ENCODE results near the gene LGALS3.

LGALS3 gene

GRCh38 chr14:55126034-55126433 is 3.0 kb upstream of the LGALS3 start:
- H3K36me3 ChIP-seq (ENCODE audit: control insufficient read depth, low read depth, low read length), result no peaks in the 10 kb centered on the region
- no peaks in the 10 kb centered on the region for H3K9me3 ChIP-seq (ENCODE audit: control insufficient read depth, low read depth, low read length)
- peaks cover 4% of the 10 kb centered on the region for H3K4me1 ChIP-seq (ENCODE audit: control insufficient read depth, low read depth, low read length)
- peaks cover 39% of the 10 kb centered on the region for H3K27me3 ChIP-seq (ENCODE audit: control insufficient read depth, insufficient read depth, low read length)
- no peak overlapping the region for H3K9ac ChIP-seq (ENCODE audit: low read length)
- no peak overlapping the region for H3K27ac ChIP-seq (ENCODE audit: low read length)
- H3K4me3 ChIP-seq (ENCODE audit: low read length), result no peak overlapping the region

GRCh38 chr14:55126932-55127459 is 2.1 kb upstream of the LGALS3 start:
- Histone ChIP-seq H3K4me1 (ENCODE audit: control insufficient read depth, low read depth, low read length) (peaks cover 4% of the 10 kb centered on the region), H3K27ac (ENCODE audit: low read length) (no peak overlapping the region), H3K9me3 (ENCODE audit: control insufficient read depth, low read depth, low read length) (no peaks in the 10 kb centered on the region)

GRCh38 chr14:55127460-55127951 is 1.5 kb upstream of the LGALS3 start:
- Histone ChIP-seq H3K9me3 (ENCODE audit: control insufficient read depth, low read depth, low read length) (no peaks in the 10 kb centered on the region), H3K4me1 (ENCODE audit: control insufficient read depth, low read depth, low read length) (peaks cover 4% of the 10 kb centered on the region), H3K27ac (ENCODE audit: low read length) (no peak overlapping the region), H3K9ac (ENCODE audit: low read length) (no peak overlapping the region), H3K4me3 (ENCODE audit: low read length) (no peak overlapping the region), H3K27me3 (ENCODE audit: control insufficient read depth, insufficient read depth, low read length) (peaks cover 52% of the 10 kb centered on the region), H3K36me3 (ENCODE audit: control insufficient read depth, low read depth, low read length) (no peaks in the 10 kb centered on the region)

More at GRCh38 chr14:55126932-55127459, 2.1 kb upstream of the LGALS3 start:
- Histone ChIP-seq H3K4me3 (ENCODE audit: low read length) (no peak overlapping the region), H3K27me3 (ENCODE audit: control insufficient read depth, insufficient read depth, low read length) (peaks cover 49% of the 10 kb centered on the region), H3K9ac (ENCODE audit: low read length) (no peak overlapping the region), H3K36me3 (ENCODE audit: control insufficient read depth, low read depth, low read length) (no peaks in the 10 kb centered on the region)

GRCh38 chr14:55128386-55129085 is 516 bp upstream of the LGALS3 start:
- no peak overlapping the region for H3K9ac ChIP-seq (ENCODE audit: low read length)
- no peaks in the 10 kb centered on the region for H3K9me3 ChIP-seq (ENCODE audit: control insufficient read depth, low read depth, low read length)
- peaks cover 52% of the 10 kb centered on the region for H3K27me3 ChIP-seq (ENCODE audit: control insufficient read depth, insufficient read depth, low read length)

GRCh38 chr14:55129428-55130195 is 560 bp downstream of the LGALS3 start:
- H3K4me1 ChIP-seq (ENCODE audit: control insufficient read depth, low read depth, low read length), result peaks cover 4% of the 10 kb centered on the region
- peaks cover 52% of the 10 kb centered on the region for H3K27me3 ChIP-seq (ENCODE audit: control insufficient read depth, insufficient read depth, low read length)
- H3K9ac ChIP-seq (ENCODE audit: low read length), result peak overlapping the region; percentile 38
- H3K9me3 ChIP-seq (ENCODE audit: control insufficient read depth, low read depth, low read length), result no peaks in the 10 kb centered on the region
- no peak overlapping the region for H3K27ac ChIP-seq (ENCODE audit: low read length)
- H3K36me3 ChIP-seq (ENCODE audit: control insufficient read depth, low read depth, low read length), result no peaks in the 10 kb centered on the region
- H3K4me3 ChIP-seq (ENCODE audit: low read length), result peak overlapping the region; percentile 68

More at GRCh38 chr14:55128386-55129085, 516 bp upstream of the LGALS3 start:
- no peak overlapping the region for H3K27ac ChIP-seq (ENCODE audit: low read length)
- peak overlapping the region; percentile 68 for H3K4me3 ChIP-seq (ENCODE audit: low read length)
- H3K4me1 ChIP-seq (ENCODE audit: control insufficient read depth, low read depth, low read length), result peaks cover 4% of the 10 kb centered on the region
- H3K36me3 ChIP-seq (ENCODE audit: control insufficient read depth, low read depth, low read length), result no peaks in the 10 kb centered on the region

- Histone ChIP-seq H3K27ac (ENCODE audit: low read length) (no peak overlapping the region), H3K27me3 (ENCODE audit: control insufficient read depth, insufficient read depth, low read length) (peaks cover 52% of the 10 kb centered on the region)
Observed at GRCh38 chr14:55130196-55130550, 1.1 kb downstream of the LGALS3 start.

GRCh38 chr14:55131370-55132137 is 2.5 kb downstream of the LGALS3 start:
- no peaks in the 10 kb centered on the region for H3K9me3 ChIP-seq (ENCODE audit: control insufficient read depth, low read depth, low read length)
- H3K27me3 ChIP-seq (ENCODE audit: control insufficient read depth, insufficient read depth, low read length), result peaks cover 52% of the 10 kb centered on the region
- no peak overlapping the region for H3K9ac ChIP-seq (ENCODE audit: low read length)
- no peaks in the 10 kb centered on the region for H3K36me3 ChIP-seq (ENCODE audit: control insufficient read depth, low read depth, low read length)
- peaks cover 4% of the 10 kb centered on the region for H3K4me1 ChIP-seq (ENCODE audit: control insufficient read depth, low read depth, low read length)
- no peak overlapping the region for H3K4me3 ChIP-seq (ENCODE audit: low read length)
- no peak overlapping the region for H3K27ac ChIP-seq (ENCODE audit: low read length)

More at GRCh38 chr14:55130196-55130550, 1.1 kb downstream of the LGALS3 start:
- H3K4me1 ChIP-seq (ENCODE audit: control insufficient read depth, low read depth, low read length), result peaks cover 4% of the 10 kb centered on the region
- H3K4me3 ChIP-seq (ENCODE audit: low read length), result peak overlapping the region; percentile 68
- H3K9ac ChIP-seq (ENCODE audit: low read length), result peak overlapping the region; percentile 38
- no peaks in the 10 kb centered on the region for H3K36me3 ChIP-seq (ENCODE audit: control insufficient read depth, low read depth, low read length)
- H3K9me3 ChIP-seq (ENCODE audit: control insufficient read depth, low read depth, low read length), result no peaks in the 10 kb centered on the region

- Histone ChIP-seq H3K27me3 (ENCODE audit: control insufficient read depth, insufficient read depth, low read length) (peaks cover 37% of the 10 kb centered on the region), H3K4me1 (ENCODE audit: control insufficient read depth, low read depth, low read length) (peaks cover 4% of the 10 kb centered on the region), H3K9me3 (ENCODE audit: control insufficient read depth, low read depth, low read length) (no peaks in the 10 kb centered on the region), H3K4me3 (ENCODE audit: low read length) (no peak overlapping the region), H3K9ac (ENCODE audit: low read length) (no peak overlapping the region), H3K36me3 (ENCODE audit: control insufficient read depth, low read depth, low read length) (no peaks in the 10 kb centered on the region), H3K27ac (ENCODE audit: low read length) (no peak overlapping the region)
Observed at GRCh38 chr14:55133416-55133815, 4.4 kb downstream of the LGALS3 start.

- no peak overlapping the region for H3K9ac ChIP-seq (ENCODE audit: low read length)
- no peaks in the 10 kb centered on the region for H3K4me1 ChIP-seq (ENCODE audit: control insufficient read depth, low read depth, low read length)
- no peak overlapping the region for H3K4me3 ChIP-seq (ENCODE audit: low read length)
- H3K36me3 ChIP-seq (ENCODE audit: control insufficient read depth, low read depth, low read length), result peaks cover 5% of the 10 kb centered on the region
- no peak overlapping the region for H3K27ac ChIP-seq (ENCODE audit: low read length)
- H3K9me3 ChIP-seq (ENCODE audit: control insufficient read depth, low read depth, low read length), result no peaks in the 10 kb centered on the region
- H3K27me3 ChIP-seq (ENCODE audit: control insufficient read depth, insufficient read depth, low read length), result peaks cover 11% of the 10 kb centered on the region
Observed at GRCh38 chr14:55136241-55136640, 7.2 kb downstream of the LGALS3 start.

GRCh38 chr14:55136885-55137786 is 8.1 kb downstream of the LGALS3 start:
- no peak overlapping the region for H3K4me3 ChIP-seq (ENCODE audit: low read length)
- peaks cover 2% of the 10 kb centered on the region for H3K27me3 ChIP-seq (ENCODE audit: control insufficient read depth, insufficient read depth, low read length)
- peaks cover 14% of the 10 kb centered on the region for H3K36me3 ChIP-seq (ENCODE audit: control insufficient read depth, low read depth, low read length)
- H3K9ac ChIP-seq (ENCODE audit: low read length), result no peak overlapping the region
- no peaks in the 10 kb centered on the region for H3K9me3 ChIP-seq (ENCODE audit: control insufficient read depth, low read depth, low read length)
- H3K27ac ChIP-seq (ENCODE audit: low read length), result no peak overlapping the region
- H3K4me1 ChIP-seq (ENCODE audit: control insufficient read depth, low read depth, low read length), result no peaks in the 10 kb centered on the region
